Measurements from ENCODE around the gene CT47C1.

DNA sequence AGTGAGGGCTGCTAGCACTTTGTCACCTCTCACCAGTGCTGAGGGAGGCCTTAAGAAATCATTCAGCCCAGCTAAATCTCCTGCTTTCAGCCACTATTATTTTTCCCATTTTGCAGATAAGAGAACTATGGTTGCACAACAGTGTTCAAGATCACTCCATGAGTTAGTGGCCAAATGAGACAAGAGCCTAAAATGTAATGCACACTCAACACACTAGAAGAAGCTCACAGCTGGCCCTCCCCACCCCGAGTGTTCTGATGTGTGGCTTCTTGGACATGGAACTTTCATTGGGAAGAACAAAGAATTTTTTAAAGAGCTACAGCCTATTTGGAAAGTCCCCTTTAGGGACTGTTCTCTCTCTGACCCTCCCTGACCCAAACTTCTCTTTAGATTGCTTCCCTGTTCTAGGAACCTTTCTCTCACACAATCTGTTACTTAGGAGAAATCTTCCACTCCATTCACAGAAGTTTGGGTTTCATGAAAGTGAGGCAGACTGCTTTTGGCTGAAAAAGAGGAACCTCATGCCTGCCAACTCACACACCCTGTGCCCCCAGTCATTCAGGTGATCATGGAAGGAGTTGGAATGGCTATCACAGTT, 44.0 kb upstream of the CT47C1 start:
- TF ChIP-seq CTCF (IDR thresholded peaks at IDR 0.05) (no peak), POLR2A (IDR thresholded peaks at IDR 0.05) (no peak)
